Ovary (tissue), 3 donors: ENCODE measurements around the gene ANKS1B.

Experiments used
- CTCF ChIP-seq, 3 donors: fragments of 450-650 bp in 2 of 3; fragments of 200-600 bp in 1 of 3; IDR thresholded peaks; one replicate each; pipeline versions ENCODE4 v1.5.1 to v1.8.0; 2016 to 2022; ENCODE audit warnings: antibody characterized with exemption in 3 of 3, mild to moderate bottlenecking in 1 of 3
- POLR2A ChIP-seq: fragments of 450-650 bp; IDR thresholded peaks from one replicate; pipeline ENCODE4 v1.6.1; 2017; ENCODE audit warnings: antibody characterized with exemption, mild to moderate bottlenecking, moderate library complexity
- donor health status: DM: no; HTN: no; CAD: no.

GRCh38 chr12:99135376-99135775, 849.4 kb downstream of the ANKS1B start:
- TF ChIP-seq CTCF (IDR thresholded peaks at IDR 0.05) (no peak), POLR2A (no peak)
